K562 (cell line): ENCODE results near the gene NR3C1. TPM values are rescaled to one million over a fixed set of nuclear protein-coding genes. Genes with fewer than 3 reads are reported as not detected.

Experiments used
- BRCA1 ChIP-seq, 2 experiments: fragments of 450-650 bp in 1 of 2; sonication (generic) in 1 of 2; formaldehyde crosslinking in 1 of 2; IDR thresholded peaks; 2 replicates each; pipeline versions ENCODE4 v1.5.0 to v1.6.1; 2017 to 2020; ENCODE audit warnings: mild to moderate bottlenecking in 1 of 2, missing genetic modification reagents in 1 of 2
- CEBPG ChIP-seq, 3 experiments: fragments of 200-800 bp in 1 of 3; sonication (Bioruptor generic) in 1 of 3; sonication (generic) in 1 of 3; formaldehyde crosslinking in 1 of 3; IDR thresholded peaks in 2 of 3; conservative IDR thresholded peaks in 1 of 3; 2 replicates each; pipeline versions ENCODE4 v1.6.1 to v1.8.0; 2016 to 2022; ENCODE audit warnings: missing compliant biosample characterization in 2 of 3, missing genetic modification characterization in 2 of 3, mild to moderate bottlenecking in 1 of 3, missing genetic modification reagents in 1 of 3
- ELF2 ChIP-seq: fragments of 250-450 bp; sonication (Bioruptor Pico); IDR thresholded peaks from 2 replicates; pipeline ENCODE4 v1.5.0; 2021; ENCODE audit warnings: mild to moderate bottlenecking
- ETS2 ChIP-seq: IDR thresholded peaks from 2 replicates; pipeline ENCODE4 v1.6.1; 2016; ENCODE audit warnings: borderline replicate concordance, missing genetic modification characterization, mild to moderate bottlenecking, moderate library complexity, missing compliant biosample characterization; ENCODE audit not compliant: poor library complexity, severe bottlenecking
- ILK ChIP-seq: fragments of 450-650 bp; IDR thresholded peaks from 2 replicates; pipeline ENCODE4 v1.6.1; 2016; ENCODE audit warnings: missing genetic modification characterization, low read depth, mild to moderate bottlenecking, missing compliant biosample characterization, moderate library complexity, borderline replicate concordance
- JUND ChIP-seq, 2 experiments: IDR thresholded peaks; 2 replicates in 1 of 2; 3 replicates in 1 of 2; pipeline ENCODE4 v1.6.1; 2011; ENCODE audit warnings: borderline replicate concordance in 2 of 2, low read depth in 2 of 2, low read length in 2 of 2, improper control_type of control experiment in 1 of 2, missing biosample characterization in 1 of 2, missing genetic modification characterization in 1 of 2, missing genetic modification reagents in 1 of 2
- NCOA2 ChIP-seq, 2 experiments: fragments of 450-650 bp; IDR thresholded peaks; 2 replicates each; pipeline ENCODE4 v1.6.1; 2018; ENCODE audit warnings: mild to moderate bottlenecking in 2 of 2, moderate library complexity in 1 of 2; ENCODE audit not compliant: partially characterized antibody in 2 of 2
- NR2C1 ChIP-seq, 2 experiments: fragments of 450-650 bp; IDR thresholded peaks; 2 replicates each; pipeline ENCODE4 v1.6.1; 2017; ENCODE audit warnings: mild to moderate bottlenecking in 2 of 2, antibody characterized with exemption in 1 of 2, inconsistent platforms in 1 of 2, missing compliant biosample characterization in 1 of 2, missing genetic modification characterization in 1 of 2
- RBM22 ChIP-seq: fragments of 200-400 bp; formaldehyde crosslinking; IDR thresholded peaks from 2 replicates; pipeline ENCODE4 v1.6.1; 2018; ENCODE audit warnings: low read length, low read depth; ENCODE audit not compliant: poor library complexity, severe bottlenecking
- RFX7 ChIP-seq: fragments of 250-450 bp; sonication (Bioruptor Pico); IDR thresholded peaks from 2 replicates; pipeline ENCODE4 v1.5.1; 2021; ENCODE audit warnings: mild to moderate bottlenecking
- ZNF512 ChIP-seq: IDR thresholded peaks from 2 replicates; pipeline ENCODE4 v1.6.1; 2016; ENCODE audit warnings: missing genetic modification characterization, missing compliant biosample characterization
- ZNF592 ChIP-seq: fragments of 450-650 bp; IDR thresholded peaks from 2 replicates; pipeline ENCODE4 v1.6.1; 2017; ENCODE audit warnings: antibody characterized with exemption, mild to moderate bottlenecking
- ZNF699 ChIP-seq: fragments of 250-450 bp; sonication (Bioruptor Pico); IDR thresholded peaks from 2 replicates; pipeline ENCODE4 v1.8.0; 2021; ENCODE audit warnings: mild to moderate bottlenecking, moderate library complexity; ENCODE audit not compliant: insufficient replicate concordance
- polyA plus RNA-seq, 8 experiments: library from polyadenylated mRNA; depleted of rRNA in 4 of 8; stranded (reverse) in 5 of 8; unstranded in 3 of 8; fragments of >200 nt; fragmentation: Nextera tagmentation in 2 of 8; fragmentation: Illumina TruSeq in 1 of 8; extraction: Ambion mirVana in 2 of 8; extraction: Trizol in 1 of 8; gene quantifications; 2 replicates each; pipeline versions ENCODE4 v1.2.1 to v1.2.3, GENCODE V29; 2011 to 2014; ENCODE audit warnings: inconsistent platforms in 1 of 8, missing spikeins in 1 of 8
- total RNA-seq, 7 experiments: library from RNA; depleted of rRNA in 6 of 7; stranded (reverse); fragments of >200 nt in 6 of 7; fragmentation: Illumina TruSeq in 2 of 7; extraction: Trizol in 2 of 7; gene quantifications; 2 replicates each; pipeline versions ENCODE4 v1.2.1 to v1.2.3, GENCODE V29; 2011 to 2021; ENCODE audit warnings: low replicate concordance in 1 of 7
- TF ChIP-seq, protein P1 (sequence below): fragments of 250-450 bp; sonication (Bioruptor Pico); IDR thresholded peaks from 2 replicates; pipeline ENCODE4 v1.5.0; 2020; ENCODE audit warnings: mild to moderate bottlenecking
- TF ChIP-seq, protein P2 (sequence below), 2 experiments: fragments of 450-650 bp in 1 of 2; sonication (generic) in 1 of 2; formaldehyde crosslinking in 1 of 2; IDR thresholded peaks in 1 of 2; conservative IDR thresholded peaks in 1 of 2; 2 replicates each; pipeline versions ENCODE4 v1.6.1 to v1.8.1; 2016 to 2023; ENCODE audit warnings: mild to moderate bottlenecking in 2 of 2, moderate library complexity in 2 of 2, inconsistent platforms in 1 of 2, missing genetic modification reagents in 1 of 2

The NR3C1 gene
- total and polyA plus RNA-seq, 9 of the 15 experiments (the other 6 are each of a cell fraction or from before 2014, with no cell fraction given), result 8.2 to 36.0 (median 15.0) TPM

DNA sequence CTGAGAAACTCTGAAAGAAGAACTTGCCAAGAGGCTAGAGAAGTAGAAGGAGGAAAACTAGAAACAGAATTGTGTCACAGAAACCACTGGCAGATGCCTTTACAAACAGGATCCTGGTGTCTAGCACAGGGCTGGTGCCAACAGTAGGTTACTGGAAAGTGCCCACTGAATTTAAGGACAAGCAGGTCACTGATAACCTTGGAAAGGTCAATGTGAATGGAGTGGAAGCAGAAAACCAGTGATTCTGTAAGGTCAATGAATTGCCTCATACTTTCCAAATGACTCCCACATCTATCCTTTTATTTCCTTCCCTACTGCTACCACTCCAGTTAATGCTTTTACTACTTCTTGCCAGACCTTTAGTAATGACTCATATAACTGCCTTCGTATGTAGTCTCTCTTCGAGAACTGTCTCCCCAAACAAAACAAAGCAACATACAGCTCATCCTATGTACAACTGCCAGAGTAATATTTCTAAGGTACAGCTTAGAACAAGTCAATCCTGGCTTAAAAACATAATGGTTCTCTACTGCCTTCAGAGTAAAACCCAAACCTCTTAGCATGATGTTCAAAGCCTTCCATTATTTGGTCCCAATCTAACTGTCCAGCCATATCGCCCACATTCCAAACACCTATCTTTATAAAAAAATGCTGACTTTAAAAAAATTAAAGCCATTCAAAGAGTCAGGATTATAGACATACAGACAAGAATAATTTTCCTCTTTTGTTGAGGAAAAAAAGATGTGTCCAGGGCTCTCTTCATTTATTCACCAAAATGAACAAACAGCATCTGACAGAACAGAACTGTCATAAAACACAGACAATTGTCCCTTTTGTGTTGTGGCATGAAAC, 52.5 kb downstream of the NR3C1 start (continued):
- TF ChIP-seq NR2C1 (IDR thresholded peaks at IDR 0.05) (no peak), NR2C1 (tag; IDR thresholded peaks at IDR 0.05) (peak; percentile 39; the same call in 1 of the 2 replicates), NCOA2 (IDR thresholded peaks at IDR 0.05; ENCODE audit: partially characterized antibody in 2 of 2) (no peak), JUND (IDR thresholded peaks at IDR 0.05; ENCODE audit: borderline replicate concordance, low read depth, low read length) (peak; percentile 27; the same call in 1 of the 2 replicates), JUND (tag; IDR thresholded peaks at IDR 0.05; ENCODE audit: borderline replicate concordance, low read depth, low read length) (no peak), ELF2 (CRISPR knock-in tag) (no peak), ZNF699 (CRISPR knock-in tag) (no peak), BRCA1 (IDR thresholded peaks at IDR 0.05) (no peak), BRCA1 (CRISPR knock-in tag; IDR thresholded peaks at IDR 0.05) (no peak), RBM22 (no peak), ZNF592 (no peak), RFX7 (no peak), ILK (tag) (no peak), ZNF512 (tag) (no peak), CEBPG (CRISPR knock-in tag; IDR thresholded peaks at IDR 0.05) (no peak), CEBPG (tag; conservative IDR thresholded peaks at IDR 0.05 in 1 of 2, IDR thresholded peaks at IDR 0.05 in 1 of 2) (0 out of 4 replicates have a peak, but pooled peaks of 1 of the 2 experiments have one; percentile 26), ETS2 (tag) (no peak)
- TF ChIP-seq, protein P1, sequence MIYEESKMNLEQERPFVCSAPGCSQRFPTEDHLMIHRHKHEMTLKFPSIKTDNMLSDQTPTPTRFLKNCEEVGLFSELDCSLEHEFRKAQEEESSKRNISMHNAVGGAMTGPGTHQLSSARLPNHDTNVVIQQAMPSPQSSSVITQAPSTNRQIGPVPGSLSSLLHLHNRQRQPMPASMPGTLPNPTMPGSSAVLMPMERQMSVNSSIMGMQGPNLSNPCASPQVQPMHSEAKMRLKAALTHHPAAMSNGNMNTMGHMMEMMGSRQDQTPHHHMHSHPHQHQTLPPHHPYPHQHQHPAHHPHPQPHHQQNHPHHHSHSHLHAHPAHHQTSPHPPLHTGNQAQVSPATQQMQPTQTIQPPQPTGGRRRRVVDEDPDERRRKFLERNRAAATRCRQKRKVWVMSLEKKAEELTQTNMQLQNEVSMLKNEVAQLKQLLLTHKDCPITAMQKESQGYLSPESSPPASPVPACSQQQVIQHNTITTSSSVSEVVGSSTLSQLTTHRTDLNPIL (CRISPR knock-in tag), result no peak
- TF ChIP-seq, protein P2, sequence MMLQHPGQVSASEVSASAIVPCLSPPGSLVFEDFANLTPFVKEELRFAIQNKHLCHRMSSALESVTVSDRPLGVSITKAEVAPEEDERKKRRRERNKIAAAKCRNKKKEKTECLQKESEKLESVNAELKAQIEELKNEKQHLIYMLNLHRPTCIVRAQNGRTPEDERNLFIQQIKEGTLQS (IDR thresholded peaks at IDR 0.05), result peak; percentile 42
- TF ChIP-seq, protein P2 (CRISPR knock-in tag; conservative IDR thresholded peaks at IDR 0.05), result no peak
